ENCODE measurements around the gene MRPL48. TPM values are rescaled to one million over a fixed set of nuclear protein-coding genes. Genes with fewer than 3 reads are reported as not detected.
"Not testable (repeated sequence)": the region's sequence is repeated elsewhere in the genome, so short reads cannot be mapped to it uniquely, and the experiment has no call there.

MRPL48 gene
- 17.6 and 21.9 TPM in 2 replicates for total RNA-seq
- 25.9 TPM for polyA plus RNA-seq (2012)

DNA sequence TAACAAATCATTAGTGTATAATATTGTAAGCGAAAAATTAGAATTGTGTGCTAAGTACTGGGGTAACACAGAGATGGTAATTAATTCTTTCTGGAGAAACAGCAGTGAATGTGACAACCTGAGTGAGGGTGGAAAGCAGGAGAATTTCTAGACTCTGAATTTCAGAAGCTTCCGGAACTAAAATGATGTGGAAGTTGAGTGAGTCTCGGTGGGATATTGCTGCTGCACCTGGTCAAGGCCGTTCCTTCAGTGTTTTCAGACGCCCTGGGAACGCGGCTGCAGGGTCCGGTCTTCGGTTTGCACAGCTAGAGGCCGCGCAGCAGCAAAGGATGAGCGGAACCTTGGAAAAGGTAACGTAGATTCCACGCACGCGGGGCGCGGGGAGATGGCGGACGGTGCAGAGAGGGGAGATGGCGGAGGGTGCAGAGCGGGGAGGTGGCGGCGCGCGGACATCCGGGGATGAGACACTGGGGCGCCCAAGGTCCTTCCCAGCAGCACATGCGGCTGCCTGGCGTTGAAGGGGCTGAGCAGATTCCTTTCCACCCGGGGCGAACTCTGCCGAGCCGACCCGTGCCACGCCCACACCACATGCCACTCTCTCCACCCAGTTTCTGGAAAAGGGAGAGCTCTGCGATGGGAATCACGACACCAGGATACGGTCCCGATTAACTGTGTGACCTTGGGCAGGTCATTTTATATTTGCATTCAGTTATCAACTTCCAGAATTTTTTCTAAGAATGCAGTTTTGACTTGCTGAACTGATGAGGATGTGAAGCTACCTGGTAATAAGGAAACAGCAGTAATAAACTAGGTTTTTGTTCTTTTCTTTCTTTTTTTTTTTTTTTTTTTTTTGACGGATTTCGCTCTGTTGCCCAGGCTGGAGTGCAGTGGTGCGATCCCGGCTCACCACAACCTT lies at the start of gene MRPL48:
TSS of gene MRPL48 (plus strand) at position 232 of the 916 bp plus-strand sequence. CDS start at position 330, 98 bp downstream.
- DNase-seq (ENCODE audit: low read depth), result peak; percentile 97

DNA sequence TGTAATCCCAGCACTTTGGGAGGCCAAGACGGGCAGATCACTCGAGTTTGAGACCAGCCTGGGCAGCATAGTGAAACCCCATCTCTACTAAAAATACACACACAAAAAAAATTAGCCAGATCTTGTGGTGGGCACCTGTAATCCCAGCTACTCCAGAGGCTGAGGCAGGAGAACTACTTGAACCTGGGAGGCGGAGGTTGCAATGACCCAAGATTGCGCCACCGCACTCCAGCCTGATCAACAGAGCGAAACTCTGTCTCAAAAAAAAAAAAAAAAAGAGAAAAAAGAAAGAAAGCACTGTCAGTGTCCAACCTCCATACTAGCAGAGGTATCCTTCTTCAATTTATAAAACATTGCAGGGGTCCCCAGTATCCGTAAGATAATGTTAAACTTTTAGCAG lies 44.6 kb upstream of the MRPL48 start:
- no peak for DNase-seq (ENCODE audit: low read depth)

DNA sequence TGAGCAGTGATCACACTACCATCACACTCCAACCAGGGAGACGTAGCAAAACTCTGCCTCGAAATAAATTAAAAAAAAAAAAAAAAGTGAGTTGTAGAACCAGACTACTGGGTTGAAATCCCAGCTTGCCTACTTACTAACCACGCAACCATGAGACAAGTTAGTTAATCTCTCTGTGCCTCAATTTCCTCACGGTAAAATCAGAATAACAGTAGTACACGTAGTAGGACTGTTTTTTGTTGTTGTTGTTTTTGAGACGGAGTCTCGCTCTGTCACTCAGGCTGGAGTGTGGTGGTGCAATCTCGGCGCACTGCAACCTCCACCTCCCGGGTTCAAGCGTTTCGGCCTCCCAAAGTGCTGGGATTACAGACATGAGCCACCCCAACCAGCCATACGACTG lies 41.0 kb upstream of the MRPL48 start:
- DNase-seq (ENCODE audit: low read depth), result no peak

DNA sequence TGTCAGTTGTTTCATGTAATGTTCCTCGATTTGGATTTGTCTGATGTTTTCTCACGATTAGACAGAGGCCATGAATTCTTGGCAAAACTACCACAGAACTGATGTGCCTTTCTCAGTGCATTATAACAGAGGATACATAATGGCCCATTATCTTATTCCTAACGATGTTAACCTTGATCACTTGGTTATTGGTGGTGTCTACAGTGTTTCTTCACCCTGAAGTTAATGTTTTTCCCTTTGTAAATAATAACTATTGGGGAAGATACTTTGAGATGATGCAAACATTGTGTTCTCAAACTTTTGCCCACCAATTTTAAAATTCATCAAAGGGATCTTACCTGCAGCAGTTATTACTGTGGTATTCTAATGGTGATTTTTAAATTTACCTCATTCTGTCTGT lies 39.9 kb upstream of the MRPL48 start:
- no peak for DNase-seq (ENCODE audit: low read depth)

DNA sequence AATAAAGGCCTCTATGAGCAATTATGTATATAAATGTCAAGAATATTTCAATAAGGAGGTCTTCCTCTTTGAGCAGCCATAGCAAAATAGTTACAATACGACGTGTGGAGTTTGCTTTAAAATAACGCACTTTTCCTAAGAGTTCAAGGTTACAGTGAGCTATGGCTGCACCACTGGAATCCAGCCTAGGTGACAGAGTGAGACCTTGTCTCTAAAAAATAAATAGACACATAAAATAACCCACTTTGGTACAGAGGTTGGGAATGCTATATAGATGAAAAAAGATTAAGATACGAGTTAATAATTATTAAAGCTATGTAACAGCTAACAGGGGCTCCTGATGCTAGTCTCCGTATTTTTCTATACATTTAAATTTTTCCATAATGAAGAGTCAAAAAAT lies 39.4 kb upstream of the MRPL48 start:
- DNase-seq (ENCODE audit: low read depth), result no peak

DNA sequence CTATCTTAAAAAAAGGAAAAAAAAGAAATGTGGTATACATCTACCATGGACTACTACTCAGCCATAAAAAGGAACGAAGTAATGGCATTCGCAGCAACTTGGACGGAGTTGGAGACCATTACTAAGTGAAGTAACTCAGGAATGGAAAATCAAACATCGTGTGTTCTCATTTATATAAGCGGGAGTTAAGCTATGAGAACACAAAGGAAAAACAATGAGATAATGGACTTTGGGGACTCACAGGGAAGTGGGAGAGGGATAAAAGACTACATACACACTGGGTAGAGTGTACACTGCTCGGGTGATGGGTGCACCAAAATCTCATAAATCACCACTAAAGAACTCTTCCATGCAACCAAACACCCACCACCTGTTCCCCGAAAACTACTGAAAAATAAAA lies 38.6 kb upstream of the MRPL48 start:
- DNase-seq (ENCODE audit: low read depth), result no peak

DNA sequence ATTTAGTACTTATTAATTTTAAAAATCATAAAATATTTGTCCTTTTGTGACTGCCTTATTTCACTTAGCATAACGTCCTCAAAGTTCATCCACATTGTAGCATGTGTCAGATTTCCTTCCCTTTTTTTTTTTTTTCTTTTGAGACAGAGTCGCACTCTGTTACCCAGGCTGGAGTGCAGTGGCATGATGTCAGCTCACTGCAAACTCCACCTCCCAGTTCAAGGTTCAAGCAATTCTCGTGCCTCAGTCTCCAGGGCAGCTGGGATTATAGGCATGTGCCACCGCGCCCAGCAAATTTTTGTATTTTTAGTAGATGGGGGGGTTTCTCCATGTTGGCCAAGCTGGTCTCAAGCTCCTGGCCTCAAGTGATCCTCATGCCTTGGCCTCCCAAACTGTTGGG lies 37.4 kb upstream of the MRPL48 start:
- DNase-seq (ENCODE audit: low read depth), result no peak

DNA sequence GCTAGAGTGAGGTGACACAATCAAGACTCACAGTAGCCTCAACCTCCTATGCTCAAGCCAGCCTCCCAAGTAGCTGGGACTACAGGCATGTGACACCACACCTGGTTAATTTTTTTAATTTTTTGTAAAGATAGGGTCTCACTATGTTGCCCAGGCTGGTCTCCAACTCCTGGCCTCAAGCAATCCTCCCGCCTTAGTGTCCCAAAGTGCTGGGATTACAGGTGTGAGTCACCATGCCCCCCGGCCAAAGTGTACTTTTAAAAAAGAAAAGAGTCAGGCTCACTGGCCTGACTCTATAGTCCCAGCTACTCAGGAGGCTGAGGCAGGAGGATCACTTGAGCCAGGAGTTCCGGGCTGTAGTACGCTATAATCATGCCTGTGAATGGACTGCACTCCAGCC lies 36.8 kb upstream of the MRPL48 start:
- DNase-seq (ENCODE audit: low read depth), result not testable (repeated sequence)

DNA sequence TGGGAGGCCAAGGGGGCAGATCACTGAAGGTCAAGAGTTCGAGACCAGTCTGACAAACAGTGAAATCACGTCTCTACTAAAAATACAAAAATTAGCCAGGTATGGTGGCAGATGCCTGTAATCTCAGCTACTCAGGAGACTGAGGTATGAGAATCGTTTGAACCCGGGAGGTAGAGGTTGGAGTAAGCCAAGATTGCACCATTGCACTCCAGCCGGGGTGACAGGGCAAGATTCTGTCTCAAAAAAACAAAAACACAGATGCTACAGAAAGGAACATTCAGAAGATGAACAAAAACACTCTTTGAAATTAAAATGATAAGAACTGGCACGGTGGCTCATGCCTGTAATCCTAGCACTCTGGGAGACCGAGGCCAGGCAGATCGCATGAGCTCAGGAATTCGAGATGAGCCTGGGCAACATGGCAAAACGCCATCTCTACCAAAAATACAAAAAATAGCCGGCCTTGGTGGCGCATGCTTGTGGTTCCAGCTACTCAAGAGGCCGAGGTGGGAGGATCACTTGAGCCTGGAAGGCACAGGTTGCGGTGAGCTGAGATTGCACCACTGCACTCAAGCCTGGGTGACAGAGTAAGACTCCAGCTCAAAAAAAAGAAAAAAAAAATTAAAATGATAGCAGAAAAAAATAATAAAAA lies 35.3 kb upstream of the MRPL48 start:
- DNase-seq (ENCODE audit: low read depth), result peak; percentile 36

DNA sequence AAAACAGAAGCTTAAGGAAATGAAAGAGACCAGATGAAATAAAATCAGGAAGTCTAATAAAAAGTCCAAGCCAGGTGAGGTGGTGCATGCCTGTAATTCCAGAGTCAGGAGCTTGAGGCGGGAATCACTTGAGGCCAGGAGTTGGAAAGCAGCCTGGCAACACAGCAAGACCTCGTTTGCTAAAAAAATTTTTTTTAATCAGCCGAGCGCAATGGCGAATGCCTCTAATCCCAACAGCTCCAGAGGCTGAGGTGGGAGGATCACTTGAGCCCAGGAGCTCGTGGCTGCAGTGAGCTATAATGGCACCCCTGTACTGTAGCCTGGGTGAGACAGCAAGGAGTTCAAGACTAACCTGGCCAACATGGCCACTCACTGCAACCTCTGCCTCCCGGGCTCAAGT lies 34.8 kb upstream of the MRPL48 start:
- no peak for DNase-seq (ENCODE audit: low read depth)

DNA sequence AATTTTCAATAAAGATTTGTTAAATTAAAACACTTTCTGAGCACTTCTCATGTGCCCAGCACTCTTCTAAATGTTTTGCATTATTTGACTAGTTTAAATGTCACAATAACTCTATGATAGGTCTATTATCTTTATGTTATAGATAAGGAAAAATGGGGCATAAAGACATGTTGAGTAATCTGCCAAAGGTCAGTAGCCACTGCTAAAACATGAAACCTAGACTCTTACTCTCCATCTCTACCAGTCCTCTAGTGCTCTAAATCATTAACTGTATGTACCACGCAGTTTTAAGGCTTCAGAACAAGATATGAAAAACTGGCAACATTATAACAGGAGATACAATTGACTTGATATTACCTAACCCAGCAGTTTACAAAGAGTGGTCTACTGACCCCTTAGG lies 33.7 kb upstream of the MRPL48 start:
- no peak for DNase-seq (ENCODE audit: low read depth)

DNA sequence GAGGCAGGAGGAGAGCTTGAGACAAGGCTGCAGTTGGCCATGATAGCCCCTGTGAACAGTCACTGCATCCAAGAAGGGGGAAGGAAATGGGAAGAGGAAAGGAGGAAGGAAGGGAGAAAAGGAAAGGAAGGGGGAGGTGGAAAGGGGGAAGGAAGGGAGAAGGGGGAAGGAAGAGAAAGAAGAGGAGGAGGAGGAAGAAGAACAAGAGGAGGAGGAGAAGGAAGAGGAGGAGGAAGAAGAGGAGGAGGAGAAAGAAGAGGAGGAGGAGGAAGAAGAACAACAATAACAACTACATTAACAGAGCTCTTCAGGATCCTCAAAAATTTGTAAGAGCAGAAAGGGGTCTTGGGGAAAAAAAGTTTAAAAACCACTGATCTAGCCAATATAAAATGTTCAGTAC lies 32.0 kb upstream of the MRPL48 start:
- DNase-seq (ENCODE audit: low read depth), result no peak

DNA sequence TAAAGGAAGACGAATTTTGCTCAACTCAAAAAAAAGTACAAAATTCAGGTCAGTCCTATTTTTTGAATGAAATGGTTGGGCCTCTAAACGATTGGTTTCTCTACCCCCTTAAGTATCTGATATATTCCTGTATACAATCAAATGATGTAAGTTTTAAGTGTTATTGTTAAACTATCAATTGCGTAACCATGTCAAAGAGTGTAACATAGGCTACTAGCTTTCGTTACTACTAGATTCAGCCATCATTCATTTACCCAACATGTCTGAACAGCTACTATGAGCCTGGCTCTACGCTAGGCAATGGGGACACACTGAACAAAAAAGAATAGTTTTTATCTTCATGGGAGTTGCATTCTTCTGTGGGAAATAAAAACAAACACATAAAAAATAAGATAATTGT lies 30.1 kb upstream of the MRPL48 start:
- no peak for DNase-seq (ENCODE audit: low read depth)

DNA sequence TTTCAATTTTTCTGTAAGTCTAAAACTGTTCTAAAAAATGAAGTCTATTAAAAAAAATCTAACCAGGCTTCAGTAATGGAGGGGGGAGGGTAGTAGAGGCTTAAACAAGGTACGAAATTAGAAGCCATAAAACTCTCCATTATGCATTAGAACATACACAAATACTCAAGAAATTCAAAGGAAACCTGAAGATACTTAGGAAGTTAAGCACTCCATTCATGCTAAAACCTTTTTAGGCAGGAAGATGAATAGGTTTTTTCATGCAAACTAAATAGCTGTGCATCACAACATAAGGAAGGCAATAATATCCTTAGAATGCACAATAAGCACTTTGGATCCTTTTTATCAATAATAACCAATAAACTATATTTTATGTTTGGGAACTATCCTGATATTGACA lies 29.2 kb upstream of the MRPL48 start:
- DNase-seq (ENCODE audit: low read depth), result no peak

DNA sequence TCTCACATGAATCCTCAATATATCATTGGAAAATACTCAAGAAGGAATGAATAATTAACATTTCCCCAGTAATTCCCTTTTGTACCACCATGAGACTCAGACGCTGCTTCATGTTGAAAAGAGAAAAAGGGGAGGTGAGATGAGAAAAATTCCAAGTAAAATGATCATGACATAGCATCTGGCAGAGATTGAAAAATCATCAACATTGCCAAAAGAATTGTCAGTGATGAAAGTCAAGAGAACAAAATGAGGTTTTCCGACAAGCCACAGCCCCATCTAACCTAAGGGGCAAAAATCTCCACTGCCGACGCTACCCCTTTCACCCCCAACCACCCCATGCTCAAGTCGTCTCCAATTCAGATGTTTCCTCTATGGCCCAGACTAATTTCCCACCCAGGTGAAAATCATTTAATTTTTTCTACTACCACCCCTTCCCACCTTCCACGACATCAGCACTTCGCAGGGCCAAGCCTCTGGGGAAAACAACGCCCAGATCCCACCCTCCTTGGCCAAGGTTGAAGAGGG lies 28.0 kb upstream of the MRPL48 start:
- peak; percentile 34 for DNase-seq (ENCODE audit: low read depth)

DNA sequence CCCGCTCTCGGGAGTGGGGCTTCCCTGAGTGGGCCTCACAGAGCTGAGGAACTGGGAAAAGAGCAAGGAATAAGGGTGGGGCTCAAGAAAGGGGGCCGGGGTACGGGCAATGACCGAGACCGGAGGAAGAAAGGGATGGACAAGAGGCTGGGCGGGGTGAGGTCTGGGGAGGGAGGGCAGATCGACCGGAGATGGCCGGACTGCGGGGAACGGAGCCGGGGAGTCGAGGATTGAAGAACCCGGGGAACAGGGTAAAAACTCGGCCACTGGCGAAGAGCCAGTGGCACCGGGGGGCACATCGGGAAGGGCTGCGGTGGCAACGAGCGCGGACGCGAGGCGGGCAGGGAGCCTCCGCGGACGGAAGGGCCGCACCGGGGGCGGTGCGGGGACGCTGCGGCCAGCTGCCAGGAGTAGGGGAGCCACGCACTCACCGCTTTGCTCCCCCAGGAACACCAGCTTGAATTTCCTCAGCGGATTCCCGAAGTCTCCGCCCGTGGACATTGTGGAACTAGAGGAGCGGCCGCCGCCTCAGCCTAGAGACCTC lies 27.5 kb upstream of the MRPL48 start:
- DNase-seq (ENCODE audit: low read depth), result peak; percentile 54

DNA sequence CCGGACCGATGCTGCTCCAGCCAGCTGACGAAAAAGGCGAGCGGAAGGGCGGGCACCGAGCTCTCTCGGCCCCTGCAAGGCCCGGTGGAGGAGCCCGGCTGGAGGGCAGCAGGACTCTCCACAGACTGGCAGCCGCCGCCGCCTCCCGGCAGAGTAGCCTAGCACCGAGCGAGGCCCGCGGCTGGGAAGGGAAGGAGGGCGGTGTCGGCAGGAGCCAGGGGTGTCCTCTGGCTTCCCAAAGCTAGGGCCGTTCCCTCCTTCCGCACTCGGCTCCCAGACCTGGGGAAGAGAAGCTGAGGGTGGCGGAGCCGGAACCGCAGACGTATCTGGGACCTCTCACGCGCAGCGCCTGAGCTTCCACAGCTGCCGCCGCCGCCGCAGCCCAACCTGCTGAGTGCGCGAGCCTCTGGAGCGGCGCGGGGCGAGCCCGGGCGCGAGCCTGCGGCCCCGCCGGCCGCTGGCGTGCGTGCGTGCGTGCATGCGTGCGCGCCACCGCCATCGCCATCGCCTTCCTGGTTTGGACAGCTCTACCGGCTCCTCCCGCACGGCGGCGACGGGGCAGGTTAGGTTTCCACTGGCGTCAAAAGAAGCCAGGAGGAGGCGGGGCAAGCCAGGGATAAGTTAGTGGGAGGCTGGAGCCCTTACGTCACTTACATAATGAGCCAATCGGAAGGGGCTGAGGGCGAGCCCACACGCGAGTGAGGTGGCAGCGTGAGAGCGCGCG lies 26.8 kb upstream of the MRPL48 start, which contains the start of gene RAB6A:
TSS of gene RAB6A (minus strand) at position 396 of the 724 bp plus-strand sequence. CDS start 439 bp downstream, outside the sequence.
- peak; percentile 100 for DNase-seq (ENCODE audit: low read depth)

DNA sequence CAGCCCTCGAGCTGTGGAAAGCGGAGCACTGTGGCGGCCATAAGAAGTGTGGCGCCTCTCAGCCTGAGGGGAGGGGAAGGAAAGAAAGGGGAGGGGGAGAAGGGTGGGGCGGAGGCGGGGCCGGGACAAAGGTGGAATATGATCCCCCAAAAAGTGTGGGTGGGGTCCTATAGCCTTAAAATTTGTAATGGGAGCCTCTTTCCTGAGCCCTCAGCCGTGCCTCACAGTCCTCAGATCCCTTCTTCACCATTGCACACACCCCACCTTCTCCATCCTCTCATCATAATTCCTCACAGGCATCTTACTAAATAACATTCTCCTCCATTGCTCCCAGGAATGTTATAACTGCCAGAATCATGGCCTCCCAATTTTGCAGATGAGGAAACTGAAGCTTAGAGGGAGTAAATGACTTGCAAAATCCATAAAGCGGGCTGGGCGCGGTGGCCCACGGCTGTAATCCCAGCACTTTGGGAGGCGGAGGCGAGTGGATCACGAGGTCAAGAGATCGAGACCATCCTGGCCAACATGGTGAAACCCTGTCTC lies 26.2 kb upstream of the MRPL48 start:
- no peak for DNase-seq (ENCODE audit: low read depth)

DNA sequence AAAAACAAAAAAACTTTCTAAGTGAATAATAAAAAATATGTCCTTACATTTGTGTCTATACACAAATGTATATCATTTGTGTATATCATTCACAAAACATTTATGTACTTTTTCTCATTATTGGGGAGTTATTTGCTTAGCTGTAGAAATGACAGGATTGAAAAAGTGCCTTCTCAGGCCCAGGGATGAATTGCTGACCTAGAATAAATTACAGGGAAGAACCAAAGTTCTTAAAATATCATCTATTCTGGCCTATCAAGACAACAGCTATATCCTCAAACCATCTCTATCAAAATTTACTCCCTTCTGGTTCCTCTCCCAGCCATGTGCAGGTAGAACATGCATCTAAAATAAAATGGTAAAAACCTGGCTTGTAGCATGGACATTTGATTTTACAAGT lies 24.9 kb upstream of the MRPL48 start:
- no peak for DNase-seq (ENCODE audit: low read depth)

DNA sequence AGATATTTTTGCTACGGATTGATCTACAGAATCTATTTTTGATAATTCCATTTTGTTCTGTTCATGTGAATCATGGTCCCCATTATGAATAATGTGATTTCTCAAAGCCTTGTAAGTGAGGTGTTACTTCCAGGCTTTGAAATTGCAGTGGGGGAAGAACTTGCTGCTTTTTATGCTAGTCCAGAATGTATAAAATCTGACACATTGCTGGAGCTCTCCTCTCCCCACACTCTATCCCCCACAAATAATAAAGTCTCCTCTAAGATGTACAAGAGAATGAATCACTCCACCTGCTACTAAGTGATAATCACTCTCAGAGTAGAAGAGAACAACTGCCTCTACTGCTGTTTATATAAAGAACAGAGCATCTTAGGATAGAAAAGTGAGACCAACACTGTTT lies 20.9 kb upstream of the MRPL48 start:
- DNase-seq (ENCODE audit: low read depth), result peak; percentile 35

DNA sequence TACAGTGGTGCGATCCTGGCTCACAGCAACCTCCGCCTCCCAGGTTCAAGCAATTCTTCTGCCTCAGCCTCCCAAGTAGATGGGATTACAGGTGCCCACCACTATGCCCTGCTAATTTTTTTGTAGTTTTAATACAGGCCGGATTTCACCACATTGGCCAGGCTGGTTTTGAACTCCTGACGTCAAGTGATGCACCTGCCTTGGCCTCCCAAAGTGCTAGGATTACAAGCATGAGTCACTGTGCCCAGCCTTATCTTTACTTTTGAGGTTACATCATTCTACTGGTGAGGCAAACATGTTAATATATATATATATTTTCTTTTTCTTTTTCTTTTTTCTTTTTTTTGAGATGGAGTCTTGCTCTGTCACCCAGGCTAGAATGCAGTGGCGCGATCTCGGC lies 16.9 kb upstream of the MRPL48 start:
- DNase-seq (ENCODE audit: low read depth), result not testable (repeated sequence)

All from myocyte (in vitro differentiated cells).